SK-N-SH treated with all-trans-retinoic acid at 6 μM for 48 hours (cell line): ENCODE measurements around the gene ERBIN.

Source experiments
- OSR1 ChIP-seq: fragments of 250-450 bp; sonication (Bioruptor Pico); IDR thresholded peaks from 2 replicates; pipeline ENCODE4 v1.8.0; 2022; ENCODE audit warnings: moderate library complexity, mild to moderate bottlenecking, inconsistent platforms
- TOX ChIP-seq: fragments of 250-450 bp; sonication (Bioruptor Pico); IDR thresholded peaks from 2 replicates; pipeline ENCODE4 v1.8.0; 2021; ENCODE audit warnings: mild to moderate bottlenecking, moderate library complexity, borderline replicate concordance
- ZFP30 ChIP-seq: fragments of 450-650 bp; formaldehyde crosslinking; IDR thresholded peaks from 2 replicates; pipeline ENCODE4 v1.5.0; 2022; ENCODE audit warnings: mild to moderate bottlenecking, moderate library complexity

- TF ChIP-seq OSR1 = no peak
- no peak for TF ChIP-seq ZFP30
- no peak for TF ChIP-seq TOX (CRISPR knock-in tag)
Observed at GRCh38 chr5:65892801-65893200, 33.6 kb upstream of the ERBIN start.
